ENCODE measurements around the gene ANO8.

Gene ANO8

GRCh38 chr19:17341845-17342244 lies 7.2 kb upstream of the ANO8 start:
- DNase-seq: no peak

- DNase-seq: no peak
Observed at GRCh38 chr19:17341386-17341785, 6.7 kb upstream of the ANO8 start.

- DNase-seq: no peak
Observed at GRCh38 chr19:17340871-17341357, 6.3 kb upstream of the ANO8 start.

- DNase-seq: no peak
Observed at GRCh38 chr19:17340302-17340870, 5.7 kb upstream of the ANO8 start.

- peak in 1 of 2 donors; percentile 46 for DNase-seq
Observed at GRCh38 chr19:17339088-17339741, 4.6 kb upstream of the ANO8 start.

- no peak for DNase-seq
Observed at GRCh38 chr19:17338433-17339078, 3.9 kb upstream of the ANO8 start.

GRCh38 chr19:17337675-17338432 lies 3.2 kb upstream of the ANO8 start:
- no peak for DNase-seq

- peak; percentile 97 to 98 for DNase-seq
Observed at GRCh38 chr19:17336872-17337674, 2.4 kb upstream of the ANO8 start, which contains the start of gene GTPBP3. GTPBP3 (plus strand) TSS chr19:17337553; CDS start chr19:17337612, 59 bp downstream.

GRCh38 chr19:17335575-17335974 lies 920 bp upstream of the ANO8 start:
- no peak for DNase-seq

GRCh38 chr19:17333611-17334413 lies 843 bp downstream of the ANO8 start:
- peak; percentile 72 to 75 for DNase-seq

- DNase-seq: peak; percentile 55 to 63
Observed at GRCh38 chr19:17332677-17333581, 1.7 kb downstream of the ANO8 start.

- DNase-seq: no peak
Observed at GRCh38 chr19:17332360-17332676, 2.3 kb downstream of the ANO8 start.

- DNase-seq: no peak
Observed at GRCh38 chr19:17331045-17331558, 3.6 kb downstream of the ANO8 start.

GRCh38 chr19:17330262-17331044 lies 4.2 kb downstream of the ANO8 start:
- DNase-seq: no peak

- no peak for DNase-seq
Observed at GRCh38 chr19:17329366-17330261, 5.0 kb downstream of the ANO8 start.

GRCh38 chr19:17328517-17329365 lies 5.9 kb downstream of the ANO8 start:
- DNase-seq: peak in 1 of 2 donors; percentile 50

Measured in CD4-positive, alpha-beta T cell treated with Interleukin-4 for 1 hour (primary cell).